ENCODE results near the gene COL4A2. TPM values are rescaled to one million over a fixed set of nuclear protein-coding genes. Genes with fewer than 3 reads are reported as not detected.

Gene COL4A2
- total RNA-seq, 6 experiments from 2014 or later: 8.4 to 65.8 (median 42.5) TPM

DNA sequence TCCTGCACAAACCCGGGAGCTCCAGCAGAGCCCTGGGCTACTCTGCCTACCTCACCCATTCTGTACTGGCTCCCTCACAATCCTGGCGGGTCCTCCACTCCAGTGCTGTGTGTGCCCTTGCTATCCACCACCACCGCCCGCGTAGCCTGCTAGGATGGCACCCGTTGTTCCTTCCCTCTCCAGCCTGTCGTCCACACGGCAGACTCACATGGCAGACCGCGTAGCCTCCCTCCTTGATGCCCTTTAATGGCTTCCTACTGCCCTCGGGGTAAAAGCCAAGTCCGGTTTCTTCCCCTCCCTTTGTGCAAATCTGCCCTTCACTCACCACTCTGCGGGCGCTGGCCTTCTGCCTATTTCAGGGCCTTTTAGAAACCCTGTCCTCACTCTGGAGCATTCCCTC, 147.9 kb downstream of the COL4A2 start:
- DNase-seq: no peak
- no peak overlapping the region for H3K27ac ChIP-seq
- ATAC-seq: peak in 2 of 4 donors; percentile 2 to 9
- no peak overlapping the region for H3K4me3 ChIP-seq
- TF ChIP-seq POLR2A (IDR thresholded peaks at IDR 0.05): no peak
- TF ChIP-seq, protein P1, sequence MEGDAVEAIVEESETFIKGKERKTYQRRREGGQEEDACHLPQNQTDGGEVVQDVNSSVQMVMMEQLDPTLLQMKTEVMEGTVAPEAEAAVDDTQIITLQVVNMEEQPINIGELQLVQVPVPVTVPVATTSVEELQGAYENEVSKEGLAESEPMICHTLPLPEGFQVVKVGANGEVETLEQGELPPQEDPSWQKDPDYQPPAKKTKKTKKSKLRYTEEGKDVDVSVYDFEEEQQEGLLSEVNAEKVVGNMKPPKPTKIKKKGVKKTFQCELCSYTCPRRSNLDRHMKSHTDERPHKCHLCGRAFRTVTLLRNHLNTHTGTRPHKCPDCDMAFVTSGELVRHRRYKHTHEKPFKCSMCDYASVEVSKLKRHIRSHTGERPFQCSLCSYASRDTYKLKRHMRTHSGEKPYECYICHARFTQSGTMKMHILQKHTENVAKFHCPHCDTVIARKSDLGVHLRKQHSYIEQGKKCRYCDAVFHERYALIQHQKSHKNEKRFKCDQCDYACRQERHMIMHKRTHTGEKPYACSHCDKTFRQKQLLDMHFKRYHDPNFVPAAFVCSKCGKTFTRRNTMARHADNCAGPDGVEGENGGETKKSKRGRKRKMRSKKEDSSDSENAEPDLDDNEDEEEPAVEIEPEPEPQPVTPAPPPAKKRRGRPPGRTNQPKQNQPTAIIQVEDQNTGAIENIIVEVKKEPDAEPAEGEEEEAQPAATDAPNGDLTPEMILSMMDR (IDR thresholded peaks at IDR 0.05): no peak
- peaks cover 0 to 10% (median 0%) of the 10 kb centered on the region in 4 donors for H3K4me1 ChIP-seq
- intact Hi-C loops (cut with DNase I): loop anchor here in 1 of 2 donors (10.0 kb wide), 2 partner anchors 50 to 110 kb away; partner anchors contain the start of gene RAB20
- no peaks in the 10 kb centered on the region for H3K27me3 ChIP-seq
- H3K36me3 ChIP-seq: no peaks in the 10 kb centered on the region
- 75% methylated on average over 12 of the region's 14 CpGs for WGBS (ENCODE audit: insufficient coverage, low coverage, low lambda C conversion rate, missing lambda C conversion rate)
- H3K9me3 ChIP-seq: no peaks in the 10 kb centered on the region

DNA sequence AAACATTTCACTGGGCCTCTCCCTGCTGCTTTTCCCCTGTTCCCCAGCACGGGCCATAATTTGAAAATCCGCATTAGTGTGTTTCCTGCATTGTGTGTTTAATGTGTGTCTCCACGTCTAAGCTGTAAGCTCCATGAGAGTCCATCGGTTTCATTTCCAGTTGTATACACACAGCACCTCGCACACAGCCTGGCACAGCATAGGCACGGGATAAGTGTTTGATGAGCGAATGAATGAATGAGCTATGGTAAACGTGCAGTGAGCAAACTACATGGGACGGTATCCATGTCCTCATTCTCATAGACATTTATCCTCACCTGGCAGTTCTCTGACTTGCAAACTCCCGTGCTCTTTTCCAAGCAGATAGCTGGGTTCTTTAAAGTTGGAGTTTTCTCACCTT, 148.4 kb downstream of the COL4A2 start:
- Histone ChIP-seq H3K4me1 (peaks cover 0 to 10% (median 0%) of the 10 kb centered on the region in 4 donors), H3K4me3 (no peak overlapping the region), H3K36me3 (no peaks in the 10 kb centered on the region), H3K27me3 (no peaks in the 10 kb centered on the region), H3K27ac (no peak overlapping the region), H3K9me3 (no peaks in the 10 kb centered on the region)
- TF ChIP-seq, protein P1 (IDR thresholded peaks at IDR 0.05): no peak
- TF ChIP-seq POLR2A (IDR thresholded peaks at IDR 0.05): no peak
- WGBS (ENCODE audit: insufficient coverage, low coverage, low lambda C conversion rate, missing lambda C conversion rate): 49% methylated on average over 8 of the region's 10 CpGs
- DNase-seq (no peak), ATAC-seq (no peak)
- intact Hi-C loops (cut with DNase I): loop anchor here in 1 of 2 donors (10.0 kb wide), 2 partner anchors 49 to 109 kb away; partner anchors contain the start of gene RAB20

DNA sequence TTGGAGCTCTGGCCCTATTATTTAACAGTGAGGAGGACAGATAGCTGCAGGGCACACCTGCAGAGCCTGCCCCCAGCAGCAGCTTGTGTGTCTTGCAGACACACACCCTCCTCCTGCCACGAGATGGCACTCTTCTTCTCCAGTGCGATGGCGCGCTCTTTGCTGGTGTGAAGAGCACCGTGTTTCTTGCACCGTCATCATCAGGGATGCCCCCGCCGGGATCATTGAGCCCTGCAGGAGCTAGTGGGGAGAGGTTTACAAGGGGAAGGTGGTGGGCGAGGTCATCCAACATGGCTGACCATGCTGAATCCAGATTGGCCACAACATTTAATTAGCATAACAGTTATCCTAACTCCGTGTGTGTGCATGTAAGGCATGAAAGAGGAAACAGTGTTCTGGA, 148.9 kb downstream of the COL4A2 start:
- Histone ChIP-seq H3K36me3 (no peaks in the 10 kb centered on the region), H3K4me3 (no peak overlapping the region), H3K27me3 (no peaks in the 10 kb centered on the region), H3K9me3 (no peaks in the 10 kb centered on the region), H3K27ac (no peak overlapping the region), H3K4me1 (peaks cover 0 to 10% (median 0%) of the 10 kb centered on the region in 4 donors)
- TF ChIP-seq POLR2A (IDR thresholded peaks at IDR 0.05): no peak
- TF ChIP-seq, protein P1 (IDR thresholded peaks at IDR 0.05): peak; percentile 88 to 93 (median 92)
- peak; percentile 84 to 87 (median 86) for DNase-seq
- WGBS (ENCODE audit: insufficient coverage, low coverage, low lambda C conversion rate, missing lambda C conversion rate): 2% methylated on average over 10 of the region's 10 CpGs
- peak; percentile 92 to 99 (median 94) for ATAC-seq
- intact Hi-C loops (cut with DNase I): loop anchor here in 1 of 2 donors (10.0 kb wide), 2 partner anchors 49 to 109 kb away; partner anchors contain the start of gene RAB20

DNA sequence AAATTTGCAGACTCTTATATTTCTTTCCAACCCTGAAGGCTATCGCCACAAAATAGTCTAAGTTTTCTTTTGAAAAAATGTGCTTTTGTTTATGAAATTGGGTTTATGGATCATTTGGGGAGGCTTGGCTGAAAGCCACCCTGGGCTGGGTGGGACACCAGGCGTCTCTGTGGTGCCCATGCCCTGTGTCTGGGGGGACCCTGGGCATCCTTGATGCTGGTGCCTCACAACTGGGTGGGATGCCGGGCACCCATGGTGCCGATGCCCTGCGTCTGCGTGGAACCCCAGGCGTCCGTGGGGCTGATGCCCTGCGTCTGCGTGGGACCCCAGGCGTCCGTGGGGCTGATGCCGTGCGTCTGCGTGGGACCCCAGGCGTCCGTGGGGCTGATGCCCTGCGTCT, 149.5 kb downstream of the COL4A2 start:
- H3K4me3 ChIP-seq: no peak overlapping the region
- H3K27ac ChIP-seq: no peak overlapping the region
- no peaks in the 10 kb centered on the region for H3K36me3 ChIP-seq
- no peaks in the 10 kb centered on the region for H3K9me3 ChIP-seq
- TF ChIP-seq, protein P1 (IDR thresholded peaks at IDR 0.05): no peak
- TF ChIP-seq POLR2A (IDR thresholded peaks at IDR 0.05): no peak
- ATAC-seq (no peak), DNase-seq (no peak)
- WGBS (ENCODE audit: insufficient coverage, low coverage, low lambda C conversion rate, missing lambda C conversion rate): 63% methylated on average over 2 of the region's 18 CpGs
- H3K4me1 ChIP-seq: peaks cover 0 to 10% (median 0%) of the 10 kb centered on the region in 4 donors
- intact Hi-C loops (cut with DNase I): loop anchor here in 1 of 2 donors (10.0 kb wide), 2 partner anchors 48 to 108 kb away; partner anchors contain the start of gene RAB20
- no peaks in the 10 kb centered on the region for H3K27me3 ChIP-seq

Data from right lobe of liver (tissue), 6 donors.